ENCODE measurements around the gene ADD2.

Gene ADD2

GRCh38 chr2:70767699-70768589, at the start of gene ADD2:
TSS of gene ADD2 (minus strand) at chr2:70768200. CDS start at chr2:70706408, 61,792 bp downstream.
- H3K27me3 ChIP-seq (ENCODE audit: insufficient read depth, poor library complexity, severe bottlenecking) = peaks cover 63% of the 10 kb centered on the region
- peak within 1 kb of the TSS; percentile 22 for H3K4me3 ChIP-seq (ENCODE audit: severe bottlenecking)
- peak; percentile 64 for ATAC-seq (ENCODE audit: low read depth)
- no peak for DNase-seq (ENCODE audit: low spot score)
- H3K36me3 ChIP-seq (ENCODE audit: low read depth) = no peaks in the 10 kb centered on the region
- H3K4me1 ChIP-seq (ENCODE audit: insufficient read depth, poor library complexity, severe bottlenecking) = no peaks in the 10 kb centered on the region
- H3K27ac ChIP-seq (ENCODE audit: poor library complexity, severe bottlenecking) = no peak within 1 kb of the TSS
- peak; percentile 46 for TF ChIP-seq CTCF (IDR thresholded peaks at IDR 0.05; ENCODE audit: poor library complexity, severe bottlenecking)
- no peaks in the 10 kb centered on the region for H3K9me3 ChIP-seq (ENCODE audit: severe bottlenecking)

GRCh38 chr2:70817284-70817954, 49.4 kb upstream of the ADD2 start:
- no peaks in the 10 kb centered on the region for H3K36me3 ChIP-seq (ENCODE audit: low read depth)
- H3K27ac ChIP-seq (ENCODE audit: poor library complexity, severe bottlenecking) = no peak overlapping the region
- ATAC-seq (ENCODE audit: low read depth) (no peak), DNase-seq (ENCODE audit: low spot score) (no peak)
- no peaks in the 10 kb centered on the region for H3K9me3 ChIP-seq (ENCODE audit: severe bottlenecking)
- no peaks in the 10 kb centered on the region for H3K4me1 ChIP-seq (ENCODE audit: insufficient read depth, poor library complexity, severe bottlenecking)
- no peak for TF ChIP-seq CTCF (IDR thresholded peaks at IDR 0.05; ENCODE audit: poor library complexity, severe bottlenecking)
- H3K27me3 ChIP-seq (ENCODE audit: insufficient read depth, poor library complexity, severe bottlenecking) = peaks cover 13% of the 10 kb centered on the region
- H3K4me3 ChIP-seq (ENCODE audit: severe bottlenecking) = no peak overlapping the region

- H3K9me3 ChIP-seq (ENCODE audit: severe bottlenecking) = no peaks in the 10 kb centered on the region
- no peaks in the 10 kb centered on the region for H3K36me3 ChIP-seq (ENCODE audit: low read depth)
- peaks cover 13% of the 10 kb centered on the region for H3K27me3 ChIP-seq (ENCODE audit: insufficient read depth, poor library complexity, severe bottlenecking)
- no peak for DNase-seq (ENCODE audit: low spot score)
- H3K27ac ChIP-seq (ENCODE audit: poor library complexity, severe bottlenecking) = no peak overlapping the region
- no peaks in the 10 kb centered on the region for H3K4me1 ChIP-seq (ENCODE audit: insufficient read depth, poor library complexity, severe bottlenecking)
- ATAC-seq (ENCODE audit: low read depth) = no peak
- H3K4me3 ChIP-seq (ENCODE audit: severe bottlenecking) = no peak overlapping the region
- TF ChIP-seq CTCF (IDR thresholded peaks at IDR 0.05; ENCODE audit: poor library complexity, severe bottlenecking) = no peak
Observed at GRCh38 chr2:70816726-70817125, 48.7 kb upstream of the ADD2 start.

GRCh38 chr2:70808983-70809958, 41.3 kb upstream of the ADD2 start:
- ATAC-seq (ENCODE audit: low read depth) = no peak
- no peaks in the 10 kb centered on the region for H3K36me3 ChIP-seq (ENCODE audit: low read depth)
- no peaks in the 10 kb centered on the region for H3K9me3 ChIP-seq (ENCODE audit: severe bottlenecking)
- H3K27ac ChIP-seq (ENCODE audit: poor library complexity, severe bottlenecking) = no peak overlapping the region
- no peak for DNase-seq (ENCODE audit: low spot score)
- no peaks in the 10 kb centered on the region for H3K27me3 ChIP-seq (ENCODE audit: insufficient read depth, poor library complexity, severe bottlenecking)
- H3K4me3 ChIP-seq (ENCODE audit: severe bottlenecking) = no peak overlapping the region
- TF ChIP-seq CTCF (IDR thresholded peaks at IDR 0.05; ENCODE audit: poor library complexity, severe bottlenecking) = no peak
- no peaks in the 10 kb centered on the region for H3K4me1 ChIP-seq (ENCODE audit: insufficient read depth, poor library complexity, severe bottlenecking)
